Measurements from ENCODE around the gene SYNM.

SYNM gene

DNA sequence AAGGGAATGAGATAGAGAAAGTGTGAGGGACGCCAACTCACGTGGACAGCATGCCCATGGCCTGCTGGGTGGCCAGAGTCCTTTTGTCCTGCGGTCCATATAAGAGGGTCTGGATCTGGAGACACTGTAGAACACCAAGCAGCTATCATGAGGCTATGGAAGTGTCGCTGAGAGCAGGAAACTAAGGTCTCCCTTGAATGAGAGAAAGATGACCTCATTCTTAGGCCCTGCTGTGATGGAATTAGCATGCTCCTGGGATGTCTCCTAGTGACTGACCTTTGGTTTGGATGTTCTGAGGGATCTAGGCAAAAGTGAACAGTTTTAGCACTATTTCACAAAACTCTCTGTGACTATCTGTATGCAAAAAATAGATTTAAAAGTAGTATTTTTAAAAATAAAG is 34.4 kb downstream of the SYNM start:
- H3K27ac ChIP-seq = no peak overlapping the region
- TF ChIP-seq, protein P1, sequence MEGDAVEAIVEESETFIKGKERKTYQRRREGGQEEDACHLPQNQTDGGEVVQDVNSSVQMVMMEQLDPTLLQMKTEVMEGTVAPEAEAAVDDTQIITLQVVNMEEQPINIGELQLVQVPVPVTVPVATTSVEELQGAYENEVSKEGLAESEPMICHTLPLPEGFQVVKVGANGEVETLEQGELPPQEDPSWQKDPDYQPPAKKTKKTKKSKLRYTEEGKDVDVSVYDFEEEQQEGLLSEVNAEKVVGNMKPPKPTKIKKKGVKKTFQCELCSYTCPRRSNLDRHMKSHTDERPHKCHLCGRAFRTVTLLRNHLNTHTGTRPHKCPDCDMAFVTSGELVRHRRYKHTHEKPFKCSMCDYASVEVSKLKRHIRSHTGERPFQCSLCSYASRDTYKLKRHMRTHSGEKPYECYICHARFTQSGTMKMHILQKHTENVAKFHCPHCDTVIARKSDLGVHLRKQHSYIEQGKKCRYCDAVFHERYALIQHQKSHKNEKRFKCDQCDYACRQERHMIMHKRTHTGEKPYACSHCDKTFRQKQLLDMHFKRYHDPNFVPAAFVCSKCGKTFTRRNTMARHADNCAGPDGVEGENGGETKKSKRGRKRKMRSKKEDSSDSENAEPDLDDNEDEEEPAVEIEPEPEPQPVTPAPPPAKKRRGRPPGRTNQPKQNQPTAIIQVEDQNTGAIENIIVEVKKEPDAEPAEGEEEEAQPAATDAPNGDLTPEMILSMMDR (conservative IDR thresholded peaks at IDR 0.05) = no peak

DNA sequence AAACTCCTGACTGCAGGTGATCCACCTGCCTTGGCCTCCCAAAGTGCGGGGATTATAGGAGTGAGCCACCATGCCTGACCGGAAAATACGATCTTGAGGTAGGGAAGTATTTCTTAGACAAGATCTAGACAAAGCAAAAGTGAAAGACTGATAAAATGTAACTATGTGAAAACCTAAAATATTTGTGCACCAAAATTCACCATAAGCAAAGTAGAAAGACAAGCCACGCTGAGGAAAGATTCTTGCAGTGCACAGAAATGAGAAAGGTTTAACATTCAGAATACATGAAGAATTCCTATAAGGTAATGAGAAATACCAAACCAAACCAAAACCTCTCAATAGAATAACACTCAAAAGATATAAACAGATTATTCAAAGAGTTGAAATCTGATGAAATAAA is 35.7 kb downstream of the SYNM start:
- TF ChIP-seq, protein P1 (conservative IDR thresholded peaks at IDR 0.05) = no peak
- TF ChIP-seq ZFX (IDR thresholded peaks at IDR 0.05) = no peak
- H3K27ac ChIP-seq = no peak overlapping the region

DNA sequence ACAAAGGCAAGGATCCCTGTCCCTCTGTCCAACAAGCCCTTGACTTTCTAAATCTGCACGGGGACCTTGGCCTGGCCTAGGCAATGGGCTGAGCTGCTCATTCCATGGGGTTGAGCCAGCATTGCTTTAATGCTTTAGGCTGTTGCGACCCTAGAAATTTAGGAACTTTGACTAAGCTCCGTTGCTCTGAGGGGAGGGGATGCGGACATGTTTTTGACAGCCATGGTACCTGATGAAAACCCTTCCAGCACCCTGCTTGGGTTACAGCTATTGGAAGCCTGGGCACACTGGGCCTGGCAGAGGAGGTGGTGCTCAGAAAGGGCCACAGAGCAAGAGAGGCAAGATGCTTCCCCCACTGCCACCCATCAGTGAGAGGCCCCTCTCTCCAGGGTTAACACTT is 37.1 kb downstream of the SYNM start:
- TF ChIP-seq ZFX (IDR thresholded peaks at IDR 0.05) = no peak
- TF ChIP-seq, protein P1 (conservative IDR thresholded peaks at IDR 0.05) = no peak

DNA sequence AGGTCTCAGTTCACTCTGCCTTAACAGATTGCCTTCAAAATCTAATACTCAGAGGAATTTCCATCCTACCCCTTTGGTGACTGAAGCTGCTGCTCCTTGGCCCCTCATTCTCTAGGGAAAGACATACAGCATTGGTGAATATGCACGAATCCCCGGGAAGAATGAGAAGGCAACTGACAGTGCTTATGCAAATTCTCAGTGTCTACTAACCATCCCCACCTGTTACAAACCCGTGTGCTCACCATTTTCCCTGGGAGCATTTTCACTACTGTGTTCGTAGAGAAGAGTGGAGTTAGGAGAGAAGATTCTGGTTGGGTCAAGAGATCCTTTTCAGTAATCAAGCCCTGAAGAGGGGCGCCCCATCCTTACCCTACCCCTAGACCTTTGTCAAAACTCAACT is 37.7 kb downstream of the SYNM start:
- no peak overlapping the region for H3K27ac ChIP-seq
- TF ChIP-seq, protein P1 (conservative IDR thresholded peaks at IDR 0.05) = no peak
- no peak for TF ChIP-seq ZFX (IDR thresholded peaks at IDR 0.05)

More for the DNA sequence above, 37.1 kb downstream of the SYNM start:
- H3K27ac ChIP-seq = no peak overlapping the region

DNA sequence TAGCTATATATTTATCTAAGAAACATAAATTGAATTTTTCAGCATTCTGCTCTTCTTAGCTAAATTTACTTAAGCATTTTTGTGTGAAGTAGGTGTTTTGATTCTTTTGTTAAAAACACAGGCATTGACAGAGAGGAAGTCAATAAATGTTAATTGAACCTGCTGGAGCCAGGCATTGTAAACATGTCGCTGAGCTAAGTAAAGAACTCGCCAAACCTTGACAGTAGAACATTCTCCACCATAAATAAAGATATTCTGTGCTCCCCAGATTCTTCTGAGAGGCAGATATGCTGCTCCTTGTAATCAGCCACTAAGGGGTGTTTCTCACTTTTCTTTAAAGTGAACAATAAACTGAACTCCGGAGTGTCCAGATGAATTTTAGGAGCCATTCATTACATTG is 38.4 kb downstream of the SYNM start:
- TF ChIP-seq, protein P1 (conservative IDR thresholded peaks at IDR 0.05) = no peak
- TF ChIP-seq ZFX (IDR thresholded peaks at IDR 0.05) = no peak
- H3K27ac ChIP-seq = no peak overlapping the region

DNA sequence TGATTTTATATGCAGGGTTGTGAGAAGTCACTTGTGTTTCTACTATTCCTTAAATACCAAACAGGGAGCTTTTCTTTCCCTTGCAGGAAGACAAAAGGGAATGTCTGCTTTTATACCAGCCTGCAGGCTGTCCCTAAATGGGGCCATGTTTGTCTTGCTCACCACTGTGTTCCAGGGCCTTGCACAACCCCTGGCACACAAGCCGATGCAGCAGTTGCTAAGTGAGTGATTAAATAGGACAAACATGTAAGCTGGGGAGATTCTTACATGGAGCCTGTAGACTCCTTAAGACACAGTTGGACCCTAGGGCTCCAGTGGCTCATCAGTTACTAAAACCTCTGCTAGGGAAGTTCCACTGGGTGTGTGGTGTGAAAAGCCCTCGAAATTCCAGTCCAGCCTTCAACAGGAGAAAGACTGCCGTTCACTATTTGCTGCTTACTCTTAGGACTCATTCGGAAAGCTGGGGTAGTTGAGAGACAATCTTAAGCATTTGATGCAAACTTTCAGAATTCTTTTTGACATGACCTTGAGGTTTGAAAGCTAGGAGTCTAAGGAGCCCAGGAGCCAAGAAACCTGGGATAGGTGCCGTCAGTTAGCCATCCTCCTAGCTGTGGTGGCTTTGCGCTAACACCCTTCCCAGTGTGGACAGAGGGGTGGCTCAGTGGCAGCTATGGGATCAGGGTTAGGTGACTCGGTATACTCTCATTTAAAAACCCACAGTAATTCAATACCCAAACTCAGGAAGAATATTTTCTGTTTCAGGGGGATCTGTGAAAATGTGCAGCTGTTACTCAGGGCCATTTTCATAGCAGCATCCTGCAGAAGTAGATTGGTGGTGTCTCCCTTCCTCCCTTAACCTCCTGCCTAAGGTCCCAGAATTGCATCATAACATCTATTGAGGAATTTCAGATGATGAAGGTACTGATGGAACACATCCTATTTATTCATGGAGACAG is 39.1 kb downstream of the SYNM start:
- TF ChIP-seq, protein P1 (conservative IDR thresholded peaks at IDR 0.05) = no peak
- no peak for TF ChIP-seq ZFX (IDR thresholded peaks at IDR 0.05)
- peak overlapping the region; percentile 28 for H3K27ac ChIP-seq

DNA sequence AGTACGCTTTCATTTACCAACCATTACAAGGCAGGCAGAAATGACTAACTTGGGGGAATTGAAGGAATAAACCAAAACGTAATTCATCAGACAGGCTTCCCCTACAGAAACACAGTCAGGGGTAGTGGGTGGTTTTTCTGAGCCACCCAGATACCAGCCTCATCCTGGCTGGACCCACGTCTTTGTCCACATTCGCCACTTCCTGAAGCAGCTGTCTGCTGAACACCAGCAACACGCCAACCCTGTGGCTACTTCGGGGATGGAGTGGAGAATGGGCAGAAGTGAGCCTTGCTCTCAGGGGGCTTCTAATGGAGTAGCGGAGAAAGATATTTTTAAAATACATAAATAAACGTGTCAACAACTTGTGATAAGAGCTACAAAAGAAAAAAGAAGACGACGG is 40.1 kb downstream of the SYNM start:
- TF ChIP-seq, protein P1 (conservative IDR thresholded peaks at IDR 0.05) = no peak
- no peak for TF ChIP-seq ZFX (IDR thresholded peaks at IDR 0.05)
- no peak overlapping the region for H3K27ac ChIP-seq
